ENCODE data around the gene SLC37A1. TPM values are rescaled to one million over a fixed set of nuclear protein-coding genes. Genes with fewer than 3 reads are reported as not detected.

The SLC37A1 gene
- total RNA-seq, 1 donor from 2014 or later, result 4.8 TPM

DNA sequence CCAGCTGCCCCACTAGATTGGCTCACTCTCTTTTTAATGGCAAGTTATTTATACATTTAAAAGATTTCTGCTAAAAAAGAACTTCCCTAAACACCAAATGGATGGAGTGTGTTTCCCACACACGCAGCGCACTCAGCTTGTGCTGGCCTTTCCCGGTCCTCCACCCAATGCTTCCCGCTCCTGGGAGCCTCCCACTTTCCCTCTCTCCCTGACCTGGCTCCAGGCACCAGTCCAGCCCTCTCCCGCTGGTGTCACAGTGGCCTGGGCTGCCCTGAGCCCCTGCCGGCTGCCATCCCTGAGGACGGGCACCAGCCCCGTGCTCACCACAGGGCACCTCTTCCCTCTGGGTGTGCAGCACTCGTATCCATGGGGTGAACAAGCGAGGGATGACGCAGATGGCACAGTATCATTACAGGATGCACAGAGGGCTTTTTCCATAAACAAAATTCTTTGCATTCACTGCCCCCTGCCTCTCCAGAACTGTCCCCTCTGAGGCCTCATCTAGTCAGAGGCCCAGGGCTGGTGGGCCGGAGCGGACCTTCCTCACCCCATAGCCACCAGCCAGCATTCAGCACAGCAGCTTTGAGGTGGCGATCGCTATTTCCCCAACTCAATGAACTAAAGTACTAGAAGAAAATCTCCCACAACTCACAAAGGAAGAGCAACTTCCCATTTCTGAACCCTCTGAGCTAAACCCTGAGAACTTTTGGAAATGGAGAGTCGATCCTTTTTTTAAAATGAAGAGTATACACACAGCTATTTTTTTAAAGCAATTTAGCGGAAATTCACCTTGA is 68.5 kb downstream of the SLC37A1 start:
- no peak for TF ChIP-seq CTCF (IDR thresholded peaks at IDR 0.05)
- H3K27ac Mint-ChIP-seq (ENCODE audit: unreplicated experiment), result no peak overlapping the region
- no peak overlapping the region for H3K4me3 Mint-ChIP-seq (ENCODE audit: unreplicated experiment)
- peaks cover 4% of the 10 kb centered on the region for H3K27me3 Mint-ChIP-seq (ENCODE audit: low read depth)
- H3K4me1 Mint-ChIP-seq (ENCODE audit: low read depth), result no peaks in the 10 kb centered on the region
- H3K36me3 Mint-ChIP-seq (ENCODE audit: low read depth), result peaks cover 2% of the 10 kb centered on the region
- H3K9me3 Mint-ChIP-seq (ENCODE audit: low read depth), result peaks cover 8% of the 10 kb centered on the region
- peak; percentile 47 for DNase-seq (ENCODE audit: low spot score)

GRCh38 chr21:42582787-42583476 is 69.3 kb downstream of the SLC37A1 start:
- Mint-ChIP-seq H3K27me3 (ENCODE audit: low read depth) (peaks cover 4% of the 10 kb centered on the region), H3K27ac (ENCODE audit: unreplicated experiment) (no peak overlapping the region), H3K4me3 (ENCODE audit: unreplicated experiment) (no peak overlapping the region), H3K4me1 (ENCODE audit: low read depth) (no peaks in the 10 kb centered on the region), H3K9me3 (ENCODE audit: low read depth) (peaks cover 1% of the 10 kb centered on the region), H3K36me3 (ENCODE audit: low read depth) (no peaks in the 10 kb centered on the region)
- TF ChIP-seq CTCF (IDR thresholded peaks at IDR 0.05), result no peak
- no peak for DNase-seq (ENCODE audit: low spot score)

DNA sequence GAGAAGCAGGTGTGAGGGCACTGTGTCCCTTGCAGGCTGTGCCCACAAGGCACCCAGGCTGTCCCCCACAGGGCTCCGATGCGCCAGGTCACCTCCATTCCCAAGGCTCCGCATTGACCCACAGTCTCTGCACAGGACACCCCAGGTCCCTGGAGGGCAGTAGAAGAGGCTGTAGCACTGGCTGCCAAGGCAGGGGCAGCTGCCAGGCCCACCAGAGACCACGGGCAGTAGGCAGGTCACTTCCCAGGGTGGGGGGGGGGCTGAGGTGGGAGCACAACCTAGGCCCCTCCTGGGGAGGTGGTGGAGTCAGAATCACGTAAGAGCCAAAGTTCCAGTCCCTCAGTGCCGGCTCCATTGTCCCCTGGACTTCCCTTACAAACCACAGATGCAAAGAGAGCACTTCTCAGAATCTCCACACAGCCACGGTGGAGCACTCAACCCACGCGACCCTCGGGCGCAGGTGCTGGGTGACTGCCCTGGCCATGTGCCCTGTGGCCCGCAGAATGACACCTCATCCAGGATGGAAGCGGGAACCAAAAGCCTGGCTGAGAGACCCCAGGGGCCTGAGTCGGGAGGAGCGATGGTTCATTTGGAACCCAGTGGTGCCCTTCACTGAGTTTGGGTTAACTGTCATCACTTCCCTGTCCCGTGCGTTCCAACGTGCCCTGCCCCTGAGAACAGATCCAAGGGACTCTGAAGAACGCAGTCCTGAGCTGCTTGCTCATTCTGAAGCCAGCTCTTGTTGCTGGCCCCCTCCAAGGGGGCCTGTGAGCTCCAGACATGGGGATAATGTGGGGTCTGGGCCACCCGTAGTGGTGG is 70.0 kb downstream of the SLC37A1 start:
- peaks cover 4% of the 10 kb centered on the region for H3K27me3 Mint-ChIP-seq (ENCODE audit: low read depth)
- DNase-seq (ENCODE audit: low spot score), result peak; percentile 64
- no peak overlapping the region for H3K4me3 Mint-ChIP-seq (ENCODE audit: unreplicated experiment)
- H3K36me3 Mint-ChIP-seq (ENCODE audit: low read depth), result no peaks in the 10 kb centered on the region
- H3K9me3 Mint-ChIP-seq (ENCODE audit: low read depth), result no peaks in the 10 kb centered on the region
- H3K4me1 Mint-ChIP-seq (ENCODE audit: low read depth), result no peaks in the 10 kb centered on the region
- no peak overlapping the region for H3K27ac Mint-ChIP-seq (ENCODE audit: unreplicated experiment)
- no peak for TF ChIP-seq CTCF (IDR thresholded peaks at IDR 0.05)

DNA sequence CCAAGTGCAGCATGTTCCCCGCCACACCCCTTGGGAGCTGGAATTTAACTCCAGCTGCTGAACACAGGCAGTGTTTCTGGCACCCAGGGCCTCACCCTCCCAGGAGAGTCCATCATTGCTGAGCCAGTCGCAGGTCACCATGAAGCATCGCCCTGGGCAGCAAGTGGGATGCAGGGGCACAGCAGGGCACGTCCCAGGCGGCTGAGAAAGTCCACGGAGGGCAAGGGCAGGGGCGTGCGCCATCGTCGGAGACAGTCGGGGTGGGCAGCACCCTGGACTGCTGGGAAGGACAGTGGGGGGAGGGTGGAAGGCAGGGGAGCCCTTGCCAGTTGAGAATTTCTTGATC is 70.6 kb downstream of the SLC37A1 start:
- no peaks in the 10 kb centered on the region for H3K36me3 Mint-ChIP-seq (ENCODE audit: low read depth)
- H3K27ac Mint-ChIP-seq (ENCODE audit: unreplicated experiment), result no peak overlapping the region
- H3K4me1 Mint-ChIP-seq (ENCODE audit: low read depth), result no peaks in the 10 kb centered on the region
- DNase-seq (ENCODE audit: low spot score), result no peak
- peaks cover 4% of the 10 kb centered on the region for H3K27me3 Mint-ChIP-seq (ENCODE audit: low read depth)
- TF ChIP-seq CTCF (IDR thresholded peaks at IDR 0.05), result no peak
- H3K4me3 Mint-ChIP-seq (ENCODE audit: unreplicated experiment), result no peak overlapping the region
- no peaks in the 10 kb centered on the region for H3K9me3 Mint-ChIP-seq (ENCODE audit: low read depth)

GRCh38 chr21:42585881-42586280 is 72.2 kb downstream of the SLC37A1 start:
- TF ChIP-seq CTCF (IDR thresholded peaks at IDR 0.05), result no peak
- peaks cover 4% of the 10 kb centered on the region for H3K27me3 Mint-ChIP-seq (ENCODE audit: low read depth)
- H3K36me3 Mint-ChIP-seq (ENCODE audit: low read depth), result no peaks in the 10 kb centered on the region
- no peaks in the 10 kb centered on the region for H3K4me1 Mint-ChIP-seq (ENCODE audit: low read depth)
- no peaks in the 10 kb centered on the region for H3K9me3 Mint-ChIP-seq (ENCODE audit: low read depth)
- no peak for DNase-seq (ENCODE audit: low spot score)
- H3K27ac Mint-ChIP-seq (ENCODE audit: unreplicated experiment), result no peak overlapping the region
- H3K4me3 Mint-ChIP-seq (ENCODE audit: unreplicated experiment), result no peak overlapping the region

All from chondrocyte (in vitro differentiated cells).